Neural cell (in vitro differentiated cells): ENCODE measurements around the gene CALCA. TPM values are rescaled to one million over a fixed set of nuclear protein-coding genes. Genes with fewer than 3 reads are reported as not detected.

Experiments
- H2AFZ ChIP-seq: fragments of 200-600, 300-800 bp; sonication (generic), shearing (Covaris generic); 2 replicates; pipeline ENCODE4 v1.6.0; 2014; ENCODE audit warnings: low read depth, mild to moderate bottlenecking, antibody characterized with exemption, low read length, moderate library complexity
- H3F3A ChIP-seq: fragments of 200-600 bp; shearing (Covaris generic); 2 replicates; pipeline ENCODE4 v1.6.1; 2016; ENCODE audit warnings: mild to moderate bottlenecking, moderate library complexity, mixed read lengths, antibody characterized with exemption, low read length; ENCODE audit not compliant: insufficient read depth, poor library complexity, severe bottlenecking
- H3K27ac ChIP-seq: fragments of 200-600, 300-800 bp; sonication (generic), shearing (Covaris generic); 2 replicates; pipeline ENCODE4 v1.5.1; 2014; ENCODE audit warnings: mild to moderate bottlenecking, low read length, moderate library complexity
- H3K27me3 ChIP-seq: fragments of 300-800, 200-600 bp; sonication (generic), shearing (Covaris generic); 2 replicates; pipeline ENCODE4 v1.6.0; 2014; ENCODE audit warnings: mild to moderate bottlenecking, low read depth, low read length, moderate library complexity; ENCODE audit not compliant: insufficient read depth
- H3K36me3 ChIP-seq: fragments of 300-800, 200-600 bp; sonication (generic), shearing (Covaris generic); 2 replicates; pipeline ENCODE4 v1.5.1; 2014; ENCODE audit warnings: mild to moderate bottlenecking, antibody characterized with exemption, low read length, moderate library complexity; ENCODE audit not compliant: insufficient read depth
- H3K4me2 ChIP-seq: fragments of 300-800, 200-600 bp; sonication (generic), shearing (Covaris generic); 2 replicates; pipeline ENCODE4 v1.6.0; 2014; ENCODE audit warnings: mild to moderate bottlenecking, low read length
- H3K4me3 ChIP-seq: fragments of 300-800, 200-600 bp; sonication (generic), shearing (Covaris generic); 2 replicates; pipeline ENCODE4 v1.5.1; 2014; ENCODE audit warnings: mild to moderate bottlenecking, low read length, moderate library complexity
- H3K79me2 ChIP-seq: fragments of 200-600 bp; shearing (Covaris generic); replicated peaks from 2 replicates; pipeline ENCODE4 v1.6.0; 2014; ENCODE audit warnings: mild to moderate bottlenecking, low read length, moderate library complexity; ENCODE audit not compliant: insufficient read depth
- H3K9ac ChIP-seq: fragments of 300-800, 200-600 bp; sonication (generic), shearing (Covaris generic); 2 replicates; pipeline ENCODE4 v1.6.1; 2016; ENCODE audit warnings: mild to moderate bottlenecking, low read length, mixed read lengths
- H3K9me2 ChIP-seq: fragments of 200-600 bp; shearing (Covaris generic); 2 replicates; pipeline ENCODE4 v1.6.1; 2016; ENCODE audit warnings: mild to moderate bottlenecking, low read length, mixed read lengths; ENCODE audit not compliant: insufficient read depth
- H3K9me3 ChIP-seq: fragments of 200-600, 300-800 bp; sonication (generic), shearing (Covaris generic); 2 replicates; pipeline ENCODE4 v1.6.1; 2016; ENCODE audit warnings: mild to moderate bottlenecking, mixed run types, low read length, moderate library complexity, mixed read lengths
- H4K20me1 ChIP-seq: fragments of 200-600 bp; shearing (Covaris generic); 2 replicates; pipeline ENCODE4 v1.6.1; 2016; ENCODE audit warnings: mild to moderate bottlenecking, mixed run types; ENCODE audit not compliant: insufficient read depth
- CTCF ChIP-seq: fragments of 450-650 bp; IDR thresholded peaks from 2 replicates; pipeline ENCODE4 v1.5.1; 2014; ENCODE audit warnings: antibody characterized with exemption, mild to moderate bottlenecking, moderate library complexity; ENCODE audit not compliant: poor library complexity, severe bottlenecking
- EP300 ChIP-seq: fragments of 450-650 bp; conservative IDR thresholded peaks from 2 replicates; pipeline ENCODE4 v1.6.1; 2014; ENCODE audit warnings: antibody characterized with exemption, mild to moderate bottlenecking, moderate library complexity; ENCODE audit not compliant: poor library complexity, severe bottlenecking
- EZH2 ChIP-seq: fragments of 200-600, 300-800 bp; shearing (Covaris generic), sonication (generic); IDR thresholded peaks from 2 replicates; pipeline ENCODE4 v1.6.1; 2014; ENCODE audit warnings: antibody characterized with exemption, low read length, borderline replicate concordance, mild to moderate bottlenecking; ENCODE audit not compliant: insufficient read depth, poor library complexity, severe bottlenecking
- MXI1 ChIP-seq: fragments of 450-650 bp; conservative IDR thresholded peaks from 2 replicates; pipeline ENCODE4 v1.6.1; 2014; ENCODE audit warnings: antibody characterized with exemption, mild to moderate bottlenecking; ENCODE audit not compliant: poor library complexity, severe bottlenecking
- POLR2AphosphoS5 ChIP-seq: IDR thresholded peaks from 2 replicates; pipeline ENCODE4 v1.6.1; 2012
- RAD21 ChIP-seq: fragments of 450-650 bp; conservative IDR thresholded peaks from 2 replicates; pipeline ENCODE4 v1.6.1; 2014; ENCODE audit warnings: antibody characterized with exemption, mild to moderate bottlenecking, moderate library complexity
- REST ChIP-seq: IDR thresholded peaks from 2 replicates; pipeline ENCODE4 v1.6.1; 2012; ENCODE audit warnings: borderline replicate concordance
- SMC3 ChIP-seq: fragments of 450-650 bp; conservative IDR thresholded peaks from 2 replicates; pipeline ENCODE4 v1.6.1; 2014; ENCODE audit warnings: antibody characterized with exemption, mild to moderate bottlenecking, moderate library complexity; ENCODE audit not compliant: poor library complexity
- TAF1 ChIP-seq: IDR thresholded peaks from 2 replicates; pipeline ENCODE4 v1.6.1; 2012; ENCODE audit warnings: low read depth
- polyA plus RNA-seq: library from polyadenylated mRNA; depleted of rRNA; stranded (reverse); fragments of >200 nt; gene quantifications from 2 replicates; pipeline ENCODE4 v1.2.3, GENCODE V29; 2014

CALCA gene
- polyA plus RNA-seq, 1 donor from 2014 or later = not detected

- Histone ChIP-seq H3K27ac (no peak overlapping the region), H3K79me2 (no peaks in the 10 kb centered on the region), H3K9me3 (no peaks in the 10 kb centered on the region), H4K20me1 (no peaks in the 10 kb centered on the region), H3K9me2 (no peaks in the 10 kb centered on the region), H3K36me3 (no peaks in the 10 kb centered on the region), H3K4me3 (no peak overlapping the region), H2AFZ (no peak overlapping the region), H3K9ac (no peak overlapping the region), H3F3A (no peaks in the 10 kb centered on the region), H3K27me3 (peaks cover 19% of the 10 kb centered on the region), H3K4me2 (no peak overlapping the region)
- TF ChIP-seq EZH2 = no peak
- TF ChIP-seq TAF1 = no peak
- TF ChIP-seq RAD21 = no peak
- no peak for TF ChIP-seq REST
- no peak for TF ChIP-seq SMC3
- TF ChIP-seq POLR2AphosphoS5 = no peak
- TF ChIP-seq EP300 = no peak
- TF ChIP-seq CTCF = no peak
- no peak for TF ChIP-seq MXI1
These were observed 8.7 kb upstream of the CALCA start for GRCh38 chr11:14980854-14981253.

GRCh38 chr11:14977101-14977880 is 5.1 kb upstream of the CALCA start:
- no peak overlapping the region for H3K4me3 ChIP-seq
- H2AFZ ChIP-seq = no peak overlapping the region
- H3K4me2 ChIP-seq = no peak overlapping the region
- no peaks in the 10 kb centered on the region for H3K79me2 ChIP-seq
- peaks cover 7% of the 10 kb centered on the region for H3K9me3 ChIP-seq
- no peaks in the 10 kb centered on the region for H4K20me1 ChIP-seq
- H3K27ac ChIP-seq = no peak overlapping the region
- no peaks in the 10 kb centered on the region for H3K9me2 ChIP-seq
- H3F3A ChIP-seq = no peaks in the 10 kb centered on the region
- H3K9ac ChIP-seq = no peak overlapping the region
- no peak for TF ChIP-seq MXI1
- H3K27me3 ChIP-seq = peaks cover 55% of the 10 kb centered on the region
- H3K36me3 ChIP-seq = no peaks in the 10 kb centered on the region
